Keratinocyte (primary cell): Measurements from ENCODE around the gene SACS. TPM values are rescaled to one million over a fixed set of nuclear protein-coding genes. Genes with fewer than 3 reads are reported as not detected.

Source experiments
- DNase-seq: peaks from one replicate; pipeline ENCODE4 v3.0.0-alpha.2; 2011; ENCODE audit warnings: low read depth, missing footprints, low spot score
- FAIRE-seq: peaks from 2 replicates; lab custom pipeline; 2011; peaks lifted over from hg19 to GRCh38; lab: Jason Lieb, UNC
- H2AFZ ChIP-seq: 2 replicates; pipeline ENCODE4 v1.6.0; 2012; ENCODE audit warnings: low read length, control low read depth, inconsistent platforms; ENCODE audit not compliant: control insufficient read depth
- H3K27ac ChIP-seq: 2 replicates; pipeline ENCODE4 v1.5.1; 2011; ENCODE audit warnings: low read length; ENCODE audit not compliant: control insufficient read depth, insufficient read depth
- H3K27me3 ChIP-seq: 3 replicates; pipeline ENCODE4 v1.6.0; 2011; ENCODE audit warnings: low read length; ENCODE audit not compliant: control insufficient read depth, insufficient read depth; ENCODE audit errors: extremely low read depth
- H3K36me3 ChIP-seq, 2 experiments: 2 replicates in 1 of 2; 3 replicates in 1 of 2; pipeline ENCODE4 v1.5.1; 2011; ENCODE audit warnings: low read length in 2 of 2, mild to moderate bottlenecking in 1 of 2; ENCODE audit not compliant: control insufficient read depth in 2 of 2, insufficient read depth in 2 of 2; ENCODE audit errors: extremely low read depth in 1 of 2
- H3K4me1 ChIP-seq: 3 replicates; pipeline ENCODE4 v1.5.1; 2011; ENCODE audit warnings: low read length; ENCODE audit not compliant: control insufficient read depth, insufficient read depth; ENCODE audit errors: extremely low read depth
- H3K4me2 ChIP-seq: 3 replicates; pipeline ENCODE4 v1.6.0; 2011; ENCODE audit warnings: low read depth, low read length; ENCODE audit not compliant: control insufficient read depth, insufficient read depth; ENCODE audit errors: extremely low read depth
- H3K4me3 ChIP-seq, 3 experiments: fragments of 200-600 bp in 1 of 3; sonication (generic) in 1 of 3; 2 replicates in 2 of 3; 3 replicates in 1 of 3; pipeline ENCODE4 v1.5.1; 2011 to 2016; ENCODE audit warnings: low read length in 3 of 3, mild to moderate bottlenecking in 3 of 3, control low read depth in 2 of 3, inconsistent platforms in 1 of 3, low read depth in 1 of 3, mixed read lengths in 1 of 3, mixed run types in 1 of 3, moderate library complexity in 1 of 3; ENCODE audit not compliant: control insufficient read depth in 2 of 3, insufficient read depth in 2 of 3; ENCODE audit errors: extremely low read depth in 1 of 3
- H3K79me2 ChIP-seq: 2 replicates; pipeline ENCODE4 v1.6.0; 2012; ENCODE audit warnings: low read length; ENCODE audit not compliant: control insufficient read depth, insufficient read depth
- H3K9ac ChIP-seq: 3 replicates; pipeline ENCODE4 v1.6.0; 2011; ENCODE audit warnings: low read length; ENCODE audit not compliant: control insufficient read depth, insufficient read depth; ENCODE audit errors: extremely low read depth
- H3K9me1 ChIP-seq: 3 replicates; pipeline ENCODE4 v1.6.0; 2011; ENCODE audit warnings: low read length; ENCODE audit not compliant: control insufficient read depth, insufficient read depth; ENCODE audit errors: extremely low read depth
- H3K9me3 ChIP-seq: 2 replicates; pipeline ENCODE4 v1.5.1; 2012; ENCODE audit warnings: low read depth, low read length; ENCODE audit not compliant: control insufficient read depth
- H4K20me1 ChIP-seq: 3 replicates; pipeline ENCODE4 v1.6.0; 2011; ENCODE audit warnings: low read length; ENCODE audit not compliant: control insufficient read depth, insufficient read depth; ENCODE audit errors: extremely low read depth
- EZH2 ChIP-seq: IDR thresholded peaks from one replicate; pipeline ENCODE4 v1.6.1; 2012; ENCODE audit warnings: inconsistent platforms, mild to moderate bottlenecking, low read length, moderate library complexity
- dilution Hi-C: fragments of 300-500 bp; cut with MboI; formaldehyde crosslinking; loops from one replicate; pipeline ENCODE4 v1.7.0; 2020; ENCODE audit warnings: low sequenced_read_pairs; ENCODE audit not compliant: extremely low pct_ligation_motif_present
- polyA plus RNA-seq, 5 experiments: library from polyadenylated mRNA; depleted of rRNA in 3 of 5; stranded (reverse) in 3 of 5; stranded (forward) in 1 of 5; unstranded in 1 of 5; fragments of >200 nt; gene quantifications; 1 replicate in 1 of 5; 2 replicates in 3 of 5; 3 replicates in 1 of 5; pipeline versions ENCODE4 v1.2.1 to v1.2.3, GENCODE V29; 2011 to 2012; ENCODE audit warnings: missing spikeins in 2 of 5, low read depth in 1 of 5, low replicate concordance in 1 of 5
- TF ChIP-seq, protein P1 (sequence below), 3 experiments: IDR thresholded peaks in 1 of 3; conservative IDR thresholded peaks in 1 of 3; optimal IDR thresholded peaks in 1 of 3; 2 replicates in 2 of 3; 3 replicates in 1 of 3; pipeline versions ENCODE3 to v1.5.1; 2011; ENCODE audit warnings: low read length in 3 of 3, mild to moderate bottlenecking in 3 of 3, moderate library complexity in 2 of 3, control low read depth in 1 of 3, inconsistent platforms in 1 of 3; ENCODE audit not compliant: insufficient read depth in 2 of 3; ENCODE audit errors: extremely low read depth in 1 of 3

Gene SACS
- polyA plus RNA-seq, 1 donor (not counting 4 experiments of a cell fraction or from before 2014, with no cell fraction given) = 13.5 TPM

GRCh38 chr13:23347601-23348000, 85.9 kb downstream of the SACS start:
- Histone ChIP-seq H3K79me2 (peaks cover 17% of the 10 kb centered on the region), H3K27ac (no peak overlapping the region), H3K4me1 (no peaks in the 10 kb centered on the region), H4K20me1 (no peaks in the 10 kb centered on the region), H3K4me3 (no peak overlapping the region), H3K9me1 (no peaks in the 10 kb centered on the region), H3K9ac (no peak overlapping the region), H3K9me3 (no peaks in the 10 kb centered on the region), H3K36me3 (peaks cover 4 to 14% of the 10 kb centered on the region in 2 experiments), H2AFZ (no peak overlapping the region), H3K4me2 (no peak overlapping the region), H3K27me3 (no peaks in the 10 kb centered on the region)
- dilution Hi-C loops = no loop called here
- TF ChIP-seq EZH2 = no peak
- TF ChIP-seq, protein P1, sequence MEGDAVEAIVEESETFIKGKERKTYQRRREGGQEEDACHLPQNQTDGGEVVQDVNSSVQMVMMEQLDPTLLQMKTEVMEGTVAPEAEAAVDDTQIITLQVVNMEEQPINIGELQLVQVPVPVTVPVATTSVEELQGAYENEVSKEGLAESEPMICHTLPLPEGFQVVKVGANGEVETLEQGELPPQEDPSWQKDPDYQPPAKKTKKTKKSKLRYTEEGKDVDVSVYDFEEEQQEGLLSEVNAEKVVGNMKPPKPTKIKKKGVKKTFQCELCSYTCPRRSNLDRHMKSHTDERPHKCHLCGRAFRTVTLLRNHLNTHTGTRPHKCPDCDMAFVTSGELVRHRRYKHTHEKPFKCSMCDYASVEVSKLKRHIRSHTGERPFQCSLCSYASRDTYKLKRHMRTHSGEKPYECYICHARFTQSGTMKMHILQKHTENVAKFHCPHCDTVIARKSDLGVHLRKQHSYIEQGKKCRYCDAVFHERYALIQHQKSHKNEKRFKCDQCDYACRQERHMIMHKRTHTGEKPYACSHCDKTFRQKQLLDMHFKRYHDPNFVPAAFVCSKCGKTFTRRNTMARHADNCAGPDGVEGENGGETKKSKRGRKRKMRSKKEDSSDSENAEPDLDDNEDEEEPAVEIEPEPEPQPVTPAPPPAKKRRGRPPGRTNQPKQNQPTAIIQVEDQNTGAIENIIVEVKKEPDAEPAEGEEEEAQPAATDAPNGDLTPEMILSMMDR (optimal IDR thresholded peaks at IDR 0.05 in 1 of 3, IDR thresholded peaks at IDR 0.05 in 1 of 3, conservative IDR thresholded peaks at IDR 0.05 in 1 of 3; ENCODE audit: extremely low read depth in 1 of 3, insufficient read depth in 2 of 3, low read length in 3 of 3) = no peak
- DNase-seq (no peak), FAIRE-seq (no peak)

GRCh38 chr13:23344931-23345595, 88.4 kb downstream of the SACS start:
- H4K20me1 ChIP-seq = no peaks in the 10 kb centered on the region
- H3K27ac ChIP-seq = no peak overlapping the region
- no peak for DNase-seq
- H3K9ac ChIP-seq = no peak overlapping the region
- H3K79me2 ChIP-seq = peaks cover 16% of the 10 kb centered on the region
- no peak for FAIRE-seq
- H3K4me1 ChIP-seq = no peaks in the 10 kb centered on the region
- H3K27me3 ChIP-seq = no peaks in the 10 kb centered on the region
- H2AFZ ChIP-seq = no peak overlapping the region
- dilution Hi-C loops = no loop called here
- peaks cover 3 to 12% of the 10 kb centered on the region in 2 experiments for H3K36me3 ChIP-seq
- no peaks in the 10 kb centered on the region for H3K9me1 ChIP-seq
- no peak overlapping the region for H3K4me3 ChIP-seq
- no peak overlapping the region for H3K4me2 ChIP-seq
- no peaks in the 10 kb centered on the region for H3K9me3 ChIP-seq
- TF ChIP-seq EZH2 = no peak
- TF ChIP-seq, protein P1 (optimal IDR thresholded peaks at IDR 0.05 in 1 of 3, IDR thresholded peaks at IDR 0.05 in 1 of 3, conservative IDR thresholded peaks at IDR 0.05 in 1 of 3; ENCODE audit: extremely low read depth in 1 of 3, insufficient read depth in 2 of 3, low read length in 3 of 3) = no peak
